Stimulated activated CD8-positive, alpha-beta memory T cell treated with anti-CD3 and anti-CD28 coated beads, Interleukin-4, amount 100 ng/mL, for 24 hours (primary cell): ENCODE measurements around the gene NAA11.
"Not testable (repeated sequence)": the region's sequence is repeated elsewhere in the genome, so short reads cannot be mapped to it uniquely, and the experiment has no call there.

ENCODE experiments used
- DNase-seq: peaks from one replicate; pipeline ENCODE4 v3.0.0-alpha.2; 2020; ENCODE audit warnings: low read depth

The NAA11 gene

GRCh38 chr4:79308137-79308536 lies 17.7 kb downstream of the NAA11 start:
- no peak for DNase-seq

GRCh38 chr4:79306795-79307194 lies 19.1 kb downstream of the NAA11 start:
- no peak for DNase-seq

DNA sequence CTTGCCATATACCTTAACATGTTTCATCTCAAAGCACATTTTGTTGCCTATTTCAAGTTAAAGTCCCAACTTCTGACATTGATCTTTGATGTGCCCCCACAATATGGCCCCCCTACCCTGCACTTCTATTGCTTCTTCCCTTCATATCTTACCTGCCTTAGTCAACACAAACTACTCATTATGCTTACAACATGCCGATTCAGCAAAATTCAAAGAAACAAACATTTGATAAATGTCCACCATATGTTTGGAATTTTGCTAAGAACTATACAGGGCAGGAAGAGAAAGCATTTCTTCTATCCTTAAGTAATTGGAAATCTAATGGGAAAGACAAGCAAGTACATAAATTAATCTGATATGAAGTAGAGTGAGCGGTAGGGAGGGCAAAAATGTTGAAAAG lies 25.6 kb downstream of the NAA11 start:
- DNase-seq, result no peak

- DNase-seq, result no peak
These were observed 27.4 kb downstream of the NAA11 start for GRCh38 chr4:79298484-79298883.

DNA sequence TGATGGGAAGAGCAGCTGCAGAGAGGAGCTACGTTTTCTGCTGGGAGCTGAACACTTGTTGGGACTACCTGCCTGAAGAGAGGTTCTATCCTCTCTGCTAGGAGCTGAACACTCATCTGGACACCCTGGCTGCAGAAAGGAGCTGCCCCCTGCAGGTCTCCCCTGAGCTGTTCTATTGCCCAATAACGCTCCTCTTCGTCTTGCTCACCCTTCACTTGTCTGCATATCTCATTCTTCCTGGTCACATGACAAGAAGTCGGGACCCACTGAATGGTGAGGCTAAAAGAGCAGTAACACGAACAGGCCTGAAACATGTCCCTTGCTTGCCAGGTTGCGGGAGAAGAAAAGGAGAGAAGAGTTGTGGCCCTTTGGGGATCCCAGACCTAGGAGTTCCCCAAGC lies 27.8 kb downstream of the NAA11 start:
- DNase-seq, result no peak

DNA sequence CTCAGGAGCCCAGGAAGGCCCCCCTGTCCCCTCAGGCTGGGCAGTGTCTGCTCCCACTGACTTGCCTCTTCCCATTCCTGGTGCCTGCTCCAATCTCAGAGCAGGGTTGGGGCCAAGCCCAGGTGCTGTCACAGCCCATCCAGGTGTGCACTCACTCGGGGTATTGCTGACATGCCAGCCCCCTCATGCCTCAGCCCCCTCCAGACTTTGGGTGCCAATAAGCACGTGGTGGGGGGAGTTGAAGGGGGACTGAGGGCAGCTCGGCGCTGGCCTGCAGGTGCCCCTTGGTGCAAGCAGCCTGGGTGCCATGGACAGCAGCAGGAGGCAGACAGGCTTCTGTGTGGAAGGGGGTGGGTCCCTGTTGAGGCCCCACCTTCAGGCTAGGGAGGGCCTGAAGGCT lies 28.4 kb downstream of the NAA11 start:
- DNase-seq, result no peak

- DNase-seq, result no peak
These were observed 29.0 kb downstream of the NAA11 start for GRCh38 chr4:79296768-79297428.

DNA sequence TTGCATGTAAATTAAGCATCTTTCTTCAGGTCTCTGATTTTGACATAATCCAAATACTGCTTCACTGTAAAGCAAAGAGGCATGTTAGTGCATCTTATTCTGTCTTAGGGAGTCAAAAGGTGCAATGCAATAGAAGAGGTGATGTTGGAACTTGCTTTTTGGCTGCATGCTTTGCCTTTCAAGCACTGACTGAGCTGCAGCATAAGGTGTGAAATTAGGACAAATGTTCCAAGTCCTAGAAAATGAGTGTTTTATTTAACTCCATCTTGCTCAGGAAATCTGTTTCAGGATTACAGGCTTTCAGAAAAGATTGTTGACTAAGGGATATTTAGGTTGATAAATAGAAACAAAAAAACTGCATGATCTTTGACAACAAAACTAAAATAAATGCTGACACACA lies 30.8 kb downstream of the NAA11 start:
- DNase-seq, result no peak

DNA sequence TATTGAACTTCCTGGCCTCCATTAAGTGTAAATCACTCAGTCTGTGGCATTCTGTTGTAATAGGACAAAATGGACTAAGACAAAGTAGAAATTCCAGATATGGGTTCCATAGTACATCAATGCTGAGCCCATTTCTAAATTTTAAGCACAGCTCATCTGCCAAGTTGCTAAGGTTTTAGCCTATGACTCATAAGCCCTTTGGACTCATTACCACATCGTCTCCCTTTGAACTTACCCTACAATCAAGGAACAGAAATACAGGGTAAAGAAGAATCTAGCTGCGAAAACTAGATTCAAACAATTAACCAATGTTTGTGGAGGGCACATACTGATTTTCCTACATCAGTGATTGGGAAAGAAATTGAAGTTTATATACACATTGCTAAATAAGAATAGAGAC lies 31.8 kb downstream of the NAA11 start:
- DNase-seq, result no peak

DNA sequence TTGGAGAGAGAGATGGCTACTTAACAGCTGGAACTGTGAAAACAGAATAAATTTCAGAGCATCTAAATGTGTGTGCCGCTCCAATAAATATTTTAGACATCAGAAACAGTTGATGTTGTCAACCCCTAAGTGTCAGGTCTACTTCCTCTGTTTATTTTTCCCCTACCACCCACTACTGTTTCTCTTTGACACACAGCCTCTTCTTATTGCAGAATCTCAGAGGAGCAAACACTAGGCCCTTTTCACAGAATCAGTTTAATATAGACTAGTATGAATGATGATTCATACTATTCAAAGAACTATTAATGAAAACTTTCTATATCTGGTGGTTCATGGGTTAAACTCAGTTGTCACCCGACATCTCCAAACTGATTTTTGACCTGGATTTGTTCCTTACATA lies 33.9 kb downstream of the NAA11 start:
- DNase-seq, result no peak

- DNase-seq, result no peak
These were observed 35.5 kb downstream of the NAA11 start for GRCh38 chr4:79290376-79290775.

GRCh38 chr4:79288185-79288584 lies 37.7 kb downstream of the NAA11 start:
- no peak for DNase-seq

- no peak for DNase-seq
These were observed 38.1 kb downstream of the NAA11 start for GRCh38 chr4:79287718-79288117.

GRCh38 chr4:79287076-79287475 lies 38.8 kb downstream of the NAA11 start:
- no peak for DNase-seq

- no peak for DNase-seq
These were observed 44.1 kb downstream of the NAA11 start for GRCh38 chr4:79281566-79282359.

DNA sequence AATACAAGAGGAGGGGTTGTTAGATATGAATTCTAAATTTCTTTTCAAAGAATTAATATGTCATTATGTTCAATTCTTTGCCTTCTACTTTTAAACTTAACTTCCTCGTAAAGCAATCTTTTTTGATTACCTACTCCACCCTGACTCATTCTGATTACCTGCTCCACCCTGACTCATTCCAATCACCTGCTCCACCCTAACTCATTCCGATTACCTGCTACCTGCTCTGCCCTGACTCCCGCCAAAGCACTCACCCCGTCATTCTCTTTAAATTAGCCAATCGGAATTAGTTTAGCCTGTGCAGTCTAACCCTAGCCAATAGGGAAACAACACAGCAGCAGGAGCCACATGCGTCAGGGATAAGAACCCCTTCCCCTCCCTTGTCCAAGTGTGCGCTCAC lies 48.4 kb downstream of the NAA11 start:
- DNase-seq, result not testable (repeated sequence)

GRCh38 chr4:79273915-79274314 lies 51.9 kb downstream of the NAA11 start:
- no peak for DNase-seq

- no peak for DNase-seq
These were observed 53.1 kb downstream of the NAA11 start for GRCh38 chr4:79272761-79273160.

GRCh38 chr4:79272126-79272525 lies 53.7 kb downstream of the NAA11 start:
- DNase-seq, result no peak

GRCh38 chr4:79267671-79268070 lies 58.2 kb downstream of the NAA11 start:
- DNase-seq, result no peak
